Adrenal gland (tissue), 12 donors: ENCODE data around the gene LRP1B. TPM values are rescaled to one million over a fixed set of nuclear protein-coding genes. Genes with fewer than 3 reads are reported as not detected.
"Not testable (repeated sequence)": the region's sequence is repeated elsewhere in the genome, so short reads cannot be mapped to it uniquely, and the experiment has no call there.

Experiments
- DNase-seq, 7 donors: peaks; one replicate each; pipeline ENCODE4 v3.0.0-alpha.2; 2019 to 2020
- H3K27ac ChIP-seq, 5 donors: fragments of 200-600 bp; sonication (generic) in 4 of 5; 1 replicate in 3 of 5; 2 replicates in 2 of 5; pipeline versions ENCODE4 v1.5.1 to v1.8.0; 2016 to 2020; ENCODE audit warnings: mild to moderate bottlenecking in 1 of 5
- H3K27me3 ChIP-seq: fragments of 200-600 bp; 2 replicates; pipeline ENCODE4 v1.8.0; 2021
- H3K36me3 ChIP-seq, 2 donors: fragments of 200-600 bp; replicated peaks in 1 of 2; 1 replicate in 1 of 2; 2 replicates in 1 of 2; pipeline versions ENCODE4 v1.5.1 to v1.8.0; 2018 to 2022
- H3K4me1 ChIP-seq, 2 donors: fragments of 200-600 bp; replicated peaks in 1 of 2; 1 replicate in 1 of 2; 2 replicates in 1 of 2; pipeline versions ENCODE4 v1.5.1 to v1.8.0; 2018 to 2021
- H3K4me3 ChIP-seq, 4 donors: fragments of 200-600 bp; sonication (generic) in 3 of 4; one replicate each; pipeline ENCODE4 v1.5.1; 2016 to 2018
- H3K9me3 ChIP-seq, 3 donors: fragments of 200-600 bp; sonication (generic) in 1 of 3; replicated peaks in 1 of 3; 1 replicate in 2 of 3; 2 replicates in 1 of 3; pipeline versions ENCODE4 v1.5.1 to v1.8.0; 2016 to 2021
- POLR2A ChIP-seq, 2 donors: fragments of 450-650 bp; IDR thresholded peaks; one replicate each; pipeline ENCODE4 v1.6.1; 2017; ENCODE audit warnings: antibody characterized with exemption in 2 of 2, mild to moderate bottlenecking in 2 of 2, moderate library complexity in 1 of 2
- WGBS, 4 donors: extraction: QIAGEN DNeasy Blood & Tissue Kit in 2 of 4; methylation state at CpG; one replicate each; pipeline versions ENCODE4 v1.1.5 to v1.1.7; 2013 to 2017; 5-methylcytosine and 5-hydroxymethylcytosine counted together
- intact Hi-C, 2 donors: fragments of 100-400 bp; cut with DNase I; formaldehyde crosslinking; loops; one replicate each; pipeline versions ENCODE4 v1.14.1 to v1.15.0; 2022 to 2023
- polyA plus RNA-seq, 3 donors: library from polyadenylated mRNA; stranded (reverse); fragments of 200-250 nt in 2 of 3; fragments of 350-450 nt in 1 of 3; fragmentation: Illumina TruSeq in 1 of 3; extraction: RNeasy Lipid Tissue Mini Kit (QIAGEN cat#74804) in 1 of 3; gene quantifications; one replicate each; pipeline ENCODE4 v1.2.3, GENCODE V29; 2013 to 2014
- total RNA-seq, 9 donors: library from RNA; depleted of rRNA in 4 of 9; stranded (reverse); fragments of >200 nt in 4 of 9; fragments of 120-200 nt in 1 of 9; fragmentation: NEBNext Ultra II Directional in 1 of 9; extraction: Animal tissue kit (Norgen Biotek cat#: 25700) in 1 of 9; gene quantifications; one replicate each; pipeline versions ENCODE4 v1.1.0 to v1.2.4, GENCODE V29; 2013 to 2023
- TF ChIP-seq, protein P1 (sequence below), 6 experiments: fragments of 450-650 bp in 4 of 6; fragments of 200-600 bp in 2 of 6; sonication (generic) in 1 of 6; IDR thresholded peaks; 1 replicate in 5 of 6; 2 replicates in 1 of 6; pipeline versions ENCODE4 v1.5.1 to v1.8.0; 2016 to 2021; ENCODE audit warnings: antibody characterized with exemption in 6 of 6, mild to moderate bottlenecking in 2 of 6, moderate library complexity in 1 of 6
- donor health status: healthy with polysubstance abuse.
- donor health status: Bipolar disorder and iron deficiency.
- donor health status: DM: yes; HTN: yes; CAD: no.
- donor health status: DM: no; HTN: no; CAD: no.
- donor health status: DM: no; HTN: no; CAD: no.
- donor health status: DM: yes; HTN: yes; CAD: no.

LRP1B gene
- total and polyA plus RNA-seq, 12 donors: 0.84 to 5.4 (median 2.1) TPM

- Histone ChIP-seq H3K4me3 (no peak overlapping the region), H3K27me3 (no peaks in the 10 kb centered on the region), H3K36me3 (no peaks in the 10 kb centered on the region), H3K9me3 (no peaks in the 10 kb centered on the region), H3K4me1 (no peaks in the 10 kb centered on the region), H3K27ac (no peak overlapping the region)
- no peak for TF ChIP-seq POLR2A (IDR thresholded peaks at IDR 0.05)
- TF ChIP-seq, protein P1, sequence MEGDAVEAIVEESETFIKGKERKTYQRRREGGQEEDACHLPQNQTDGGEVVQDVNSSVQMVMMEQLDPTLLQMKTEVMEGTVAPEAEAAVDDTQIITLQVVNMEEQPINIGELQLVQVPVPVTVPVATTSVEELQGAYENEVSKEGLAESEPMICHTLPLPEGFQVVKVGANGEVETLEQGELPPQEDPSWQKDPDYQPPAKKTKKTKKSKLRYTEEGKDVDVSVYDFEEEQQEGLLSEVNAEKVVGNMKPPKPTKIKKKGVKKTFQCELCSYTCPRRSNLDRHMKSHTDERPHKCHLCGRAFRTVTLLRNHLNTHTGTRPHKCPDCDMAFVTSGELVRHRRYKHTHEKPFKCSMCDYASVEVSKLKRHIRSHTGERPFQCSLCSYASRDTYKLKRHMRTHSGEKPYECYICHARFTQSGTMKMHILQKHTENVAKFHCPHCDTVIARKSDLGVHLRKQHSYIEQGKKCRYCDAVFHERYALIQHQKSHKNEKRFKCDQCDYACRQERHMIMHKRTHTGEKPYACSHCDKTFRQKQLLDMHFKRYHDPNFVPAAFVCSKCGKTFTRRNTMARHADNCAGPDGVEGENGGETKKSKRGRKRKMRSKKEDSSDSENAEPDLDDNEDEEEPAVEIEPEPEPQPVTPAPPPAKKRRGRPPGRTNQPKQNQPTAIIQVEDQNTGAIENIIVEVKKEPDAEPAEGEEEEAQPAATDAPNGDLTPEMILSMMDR (IDR thresholded peaks at IDR 0.05): no peak
- intact Hi-C loops: no loop called here
- DNase-seq: no peak
Observed at GRCh38 chr2:140988597-140988996, 1142.2 kb downstream of the LRP1B start.

DNA sequence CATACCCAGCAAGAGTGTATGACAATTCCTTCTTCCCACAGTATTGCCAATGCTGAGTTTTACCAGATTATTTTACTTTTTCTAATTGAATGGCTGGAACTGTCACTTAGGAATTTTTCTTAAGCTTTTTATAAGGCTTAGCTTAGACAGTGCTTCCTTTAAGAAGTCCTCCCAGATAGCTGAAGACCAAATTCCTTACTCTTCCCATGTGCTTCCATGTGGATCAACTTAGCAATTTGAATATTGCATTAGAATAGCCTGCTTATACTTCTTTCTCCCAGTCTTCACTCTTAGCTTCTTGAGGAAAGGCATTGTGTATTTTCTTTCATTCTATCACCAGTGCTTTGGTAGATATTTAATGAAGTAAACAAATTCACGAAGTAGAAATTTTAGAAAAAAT is 1144.4 kb downstream of the LRP1B start:
- no peaks in the 10 kb centered on the region for H3K9me3 ChIP-seq
- 87 to 93% (median 91%) methylated on average over 1 of the region's 1 CpG for WGBS, 4 donors

DNA sequence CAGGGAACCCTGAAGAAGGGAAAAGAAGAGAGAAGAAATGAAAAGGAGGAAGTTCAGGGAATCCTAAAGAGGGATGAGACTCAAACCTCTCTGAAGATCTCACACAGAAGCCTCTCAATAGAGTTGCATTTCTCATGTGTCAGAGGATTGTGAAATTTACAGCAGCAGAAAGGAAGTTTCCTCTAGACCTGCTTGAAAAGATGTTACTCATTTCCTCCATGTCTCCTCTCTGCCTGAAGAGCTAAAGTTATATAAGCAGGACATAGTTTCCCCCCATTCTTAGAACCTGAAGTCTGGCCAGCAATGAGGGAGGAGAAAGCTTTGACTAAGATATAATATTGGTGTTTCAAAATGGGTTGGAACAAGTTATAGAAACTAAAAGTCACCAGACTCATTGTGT is 1155.6 kb downstream of the LRP1B start:
- DNase-seq: no peak
- Histone ChIP-seq H3K27ac (no peak overlapping the region), H3K4me3 (no peak overlapping the region), H3K9me3 (no peaks in the 10 kb centered on the region), H3K36me3 (no peaks in the 10 kb centered on the region), H3K27me3 (no peaks in the 10 kb centered on the region), H3K4me1 (no peaks in the 10 kb centered on the region)
- intact Hi-C loops: no loop called here
- TF ChIP-seq, protein P1 (IDR thresholded peaks at IDR 0.05): no peak
- TF ChIP-seq POLR2A (IDR thresholded peaks at IDR 0.05): no peak

More for the DNA sequence above, 1144.4 kb downstream of the LRP1B start:
- DNase-seq: no peak
- Histone ChIP-seq H3K4me3 (no peak overlapping the region), H3K4me1 (no peaks in the 10 kb centered on the region), H3K36me3 (no peaks in the 10 kb centered on the region), H3K27ac (no peak overlapping the region), H3K27me3 (no peaks in the 10 kb centered on the region)
- intact Hi-C loops: no loop called here
- no peak for TF ChIP-seq POLR2A (IDR thresholded peaks at IDR 0.05)
- TF ChIP-seq, protein P1 (IDR thresholded peaks at IDR 0.05): no peak

DNA sequence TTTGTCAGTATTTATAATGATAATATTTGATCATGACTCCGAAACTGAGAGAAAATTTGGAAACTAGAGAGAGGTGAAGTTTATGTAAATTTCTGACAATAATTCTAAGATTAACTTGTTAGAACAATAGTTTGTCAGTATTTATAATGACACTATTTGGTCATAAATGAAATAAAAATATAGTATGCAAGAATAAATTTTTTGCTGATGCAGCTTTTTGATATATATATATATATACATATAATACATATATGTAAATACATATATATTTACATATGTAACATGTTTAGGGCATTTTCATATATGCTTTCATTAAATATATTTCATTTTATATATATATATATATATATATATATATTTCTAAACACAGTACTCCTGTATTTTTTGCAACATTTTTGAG is 1158.1 kb downstream of the LRP1B start:
- DNase-seq: no peak
- no peaks in the 10 kb centered on the region for H3K27me3 ChIP-seq
- no peaks in the 10 kb centered on the region for H3K9me3 ChIP-seq
- intact Hi-C loops: no loop called here
- no peak for TF ChIP-seq POLR2A (IDR thresholded peaks at IDR 0.05)
- TF ChIP-seq, protein P1 (IDR thresholded peaks at IDR 0.05): no peak
- no peak overlapping the region for H3K27ac ChIP-seq
- H3K4me1 ChIP-seq: no peaks in the 10 kb centered on the region
- H3K36me3 ChIP-seq: no peaks in the 10 kb centered on the region
- WGBS, 4 donors: 88 to 91% (median 89%) methylated on average over 1 of the region's 1 CpG
- H3K4me3 ChIP-seq: no peak overlapping the region

- intact Hi-C loops, H3K27me3 ChIP-seq, H3K36me3 ChIP-seq, H3K4me1 ChIP-seq, DNase-seq, H3K27ac ChIP-seq, H3K9me3 ChIP-seq, H3K4me3 ChIP-seq: not testable (repeated sequence)
- 68 to 100% (median 90%) methylated on average over 5 to 11 of the region's 11 CpGs for WGBS, 4 donors
Observed at GRCh38 chr2:140964324-140964723, 1166.5 kb downstream of the LRP1B start.
